ENCODE results near the gene VAC14. TPM values are rescaled to one million over a fixed set of nuclear protein-coding genes. Genes with fewer than 3 reads are reported as not detected.

The VAC14 gene
- total RNA-seq, 2 donors from 2014 or later, result 26.5 to 27.7 TPM

GRCh38 chr16:70662991-70663523 lies 137.9 kb downstream of the VAC14 start:
- Histone ChIP-seq H3K4me3 (no peak overlapping the region), H3K9me3 (no peaks in the 10 kb centered on the region), H3K36me3 (replicated peaks in 1 of 2; ENCODE audit: insufficient read depth in 1 of 2, low read depth in 2 of 2) (peaks cover 0 to 10% of the 10 kb centered on the region in 2 donors), H3K4me1 (no peaks in the 10 kb centered on the region), H3K27ac (no peak overlapping the region), H3K27me3 (no peaks in the 10 kb centered on the region)
- intact Hi-C loops (cut with DNase I), result no loop called here
- ATAC-seq (peak; percentile 15), DNase-seq (no peak)
- 89 to 92% methylated on average over 5 to 8 of the region's 13 CpGs for WGBS, 2 donors
- no peak for TF ChIP-seq CTCF (IDR thresholded peaks at IDR 0.05)
- no peak for TF ChIP-seq POLR2A (IDR thresholded peaks at IDR 0.05)

- 83 to 84% methylated on average over 10 to 18 of the region's 21 CpGs for WGBS, 2 donors
- TF ChIP-seq CTCF (IDR thresholded peaks at IDR 0.05), result no peak
- TF ChIP-seq POLR2A (IDR thresholded peaks at IDR 0.05), result no peak
- no peak overlapping the region for H3K27ac ChIP-seq
- H3K9me3 ChIP-seq, result no peaks in the 10 kb centered on the region
- ATAC-seq (no peak), DNase-seq (no peak)
- H3K4me3 ChIP-seq, result no peak overlapping the region
- intact Hi-C loops (cut with DNase I), result no loop called here
- peaks cover 0 to 10% of the 10 kb centered on the region in 2 donors for H3K36me3 ChIP-seq (replicated peaks in 1 of 2; ENCODE audit: insufficient read depth in 1 of 2, low read depth in 2 of 2)
- H3K4me1 ChIP-seq, result no peaks in the 10 kb centered on the region
- no peaks in the 10 kb centered on the region for H3K27me3 ChIP-seq
Observed at GRCh38 chr16:70661918-70662641, 138.9 kb downstream of the VAC14 start.

- H3K36me3 ChIP-seq (replicated peaks in 1 of 2; ENCODE audit: insufficient read depth in 1 of 2, low read depth in 2 of 2), result peaks cover 0 to 10% of the 10 kb centered on the region in 2 donors
- no peak overlapping the region for H3K4me3 ChIP-seq
- ATAC-seq (no peak), DNase-seq (no peak)
- no peaks in the 10 kb centered on the region for H3K27me3 ChIP-seq
- 70 to 76% methylated on average over 15 to 17 of the region's 17 CpGs for WGBS, 2 donors
- TF ChIP-seq POLR2A (IDR thresholded peaks at IDR 0.05) (no peak), CTCF (IDR thresholded peaks at IDR 0.05) (no peak)
- intact Hi-C loops (cut with DNase I), result no loop called here
- no peaks in the 10 kb centered on the region for H3K9me3 ChIP-seq
- H3K27ac ChIP-seq, result no peak overlapping the region
- H3K4me1 ChIP-seq, result no peaks in the 10 kb centered on the region
Observed at GRCh38 chr16:70661534-70661917, 139.4 kb downstream of the VAC14 start.

GRCh38 chr16:70660672-70661350 lies 140.1 kb downstream of the VAC14 start:
- Histone ChIP-seq H3K36me3 (replicated peaks in 1 of 2; ENCODE audit: insufficient read depth in 1 of 2, low read depth in 2 of 2) (peaks cover 0 to 7% of the 10 kb centered on the region in 2 donors), H3K9me3 (no peaks in the 10 kb centered on the region), H3K4me1 (no peaks in the 10 kb centered on the region), H3K4me3 (no peak overlapping the region), H3K27me3 (no peaks in the 10 kb centered on the region), H3K27ac (no peak overlapping the region)
- 48 to 58% methylated on average over 7 of the region's 7 CpGs for WGBS, 2 donors
- DNase-seq, result no peak
- ATAC-seq, result no peak
- no peak for TF ChIP-seq POLR2A (IDR thresholded peaks at IDR 0.05)
- no peak for TF ChIP-seq CTCF (IDR thresholded peaks at IDR 0.05)
- intact Hi-C loops (cut with DNase I), result no loop called here
